Activated naive CD4-positive, alpha-beta T cell treated with anti-CD3 and anti-CD28 coated beads, Interleukin-2, amount 50 U/mL, for 16 hours (primary cell): Measurements from ENCODE around the gene ENPEP.
A peak's percentile ranks its signal among the peaks of the same experiment; 100 is the strongest.
"Not testable (repeated sequence)": the region's sequence is repeated elsewhere in the genome, so short reads cannot be mapped to it uniquely, and the experiment has no call there.

Source experiments
- DNase-seq: peaks from one replicate; pipeline ENCODE4 v3.0.0-alpha.2; 2020

The ENPEP gene

DNA sequence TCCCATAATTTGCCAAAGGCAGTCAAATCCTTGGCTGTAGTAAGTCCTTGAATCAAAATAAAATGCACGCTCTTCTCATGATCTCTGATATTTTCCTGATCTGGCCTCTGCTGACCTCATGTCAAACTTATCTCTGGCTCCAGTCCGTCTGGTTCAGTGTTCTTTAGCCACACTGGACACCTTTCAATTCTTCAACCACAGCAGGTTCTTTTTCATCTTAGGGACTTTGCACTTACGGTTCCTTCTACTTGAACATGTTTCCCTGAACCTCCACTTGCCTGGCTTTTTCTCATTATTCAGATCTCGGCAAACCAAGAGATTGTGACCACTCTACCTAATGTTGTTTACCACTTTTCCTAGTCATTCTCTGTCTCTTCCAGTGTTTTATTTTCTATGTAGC lies 10.3 kb downstream of the ENPEP start:
- no peak for DNase-seq

DNA sequence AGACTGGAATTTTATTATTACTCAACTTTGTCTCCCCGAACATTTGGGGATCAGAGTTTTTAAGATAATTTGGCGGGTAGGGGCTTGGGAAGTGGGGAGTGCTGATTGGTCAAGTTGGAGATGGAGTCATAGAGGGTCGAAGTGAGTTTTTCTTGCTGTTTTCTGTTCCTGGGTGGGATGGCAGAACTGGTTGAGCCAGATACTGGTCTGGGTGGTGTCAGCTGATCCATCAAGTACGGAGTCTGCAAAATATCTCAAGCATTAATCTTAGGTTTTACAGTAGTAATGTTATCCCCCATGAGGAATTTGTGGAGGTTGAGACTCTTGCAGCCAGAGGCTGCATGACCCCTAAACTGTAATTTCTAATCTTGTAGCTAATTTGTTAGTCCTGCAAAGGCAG lies 10.9 kb downstream of the ENPEP start:
- DNase-seq, result not testable (repeated sequence)

DNA sequence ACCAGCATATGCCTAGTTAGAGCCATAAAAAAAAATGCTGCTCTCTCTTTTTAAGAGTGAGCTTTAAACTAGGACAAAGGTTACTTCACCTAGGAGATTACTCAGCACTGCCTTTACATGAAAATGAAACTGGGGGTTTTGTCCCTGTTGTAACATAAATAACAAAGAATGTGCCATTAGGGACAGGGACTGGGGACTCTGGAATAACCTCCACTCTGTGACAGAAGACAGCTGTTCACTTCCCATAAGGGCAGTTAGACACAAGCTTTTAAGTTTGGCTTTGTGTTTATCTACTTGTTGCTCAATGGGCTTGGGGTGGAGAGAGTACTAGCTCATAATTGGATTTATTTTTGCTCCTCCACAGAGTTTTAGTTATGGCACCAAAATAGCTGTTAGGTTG lies 11.9 kb downstream of the ENPEP start:
- no peak for DNase-seq

DNA sequence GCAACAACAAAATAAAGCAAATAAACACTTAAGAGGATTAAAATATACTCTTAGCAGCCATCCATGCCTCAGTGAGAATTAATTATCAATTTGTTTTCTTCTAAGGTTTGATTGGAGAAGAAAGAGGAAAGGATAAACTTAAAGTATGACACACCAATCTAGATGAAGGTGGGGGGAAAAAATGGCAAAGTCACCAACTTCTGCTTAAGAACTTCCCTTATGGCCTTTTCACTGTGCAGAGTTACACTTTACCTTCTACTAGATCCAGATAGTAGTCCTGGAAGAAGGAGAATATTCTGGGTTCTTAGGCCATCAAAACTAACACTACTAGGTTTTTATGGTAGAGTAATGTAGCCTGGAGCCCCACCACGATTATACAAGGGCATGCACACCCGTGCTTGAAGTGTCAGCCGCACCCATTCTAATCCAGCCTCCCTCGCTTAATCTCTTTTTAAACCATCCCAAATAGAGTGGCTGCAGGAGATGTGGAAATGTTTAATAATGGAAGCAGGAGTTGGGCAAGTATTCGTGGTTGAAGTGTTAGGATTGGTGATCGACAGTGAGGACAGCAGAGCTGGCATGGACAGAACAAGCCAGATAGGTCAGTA lies 14.1 kb downstream of the ENPEP start:
- DNase-seq, result no peak

DNA sequence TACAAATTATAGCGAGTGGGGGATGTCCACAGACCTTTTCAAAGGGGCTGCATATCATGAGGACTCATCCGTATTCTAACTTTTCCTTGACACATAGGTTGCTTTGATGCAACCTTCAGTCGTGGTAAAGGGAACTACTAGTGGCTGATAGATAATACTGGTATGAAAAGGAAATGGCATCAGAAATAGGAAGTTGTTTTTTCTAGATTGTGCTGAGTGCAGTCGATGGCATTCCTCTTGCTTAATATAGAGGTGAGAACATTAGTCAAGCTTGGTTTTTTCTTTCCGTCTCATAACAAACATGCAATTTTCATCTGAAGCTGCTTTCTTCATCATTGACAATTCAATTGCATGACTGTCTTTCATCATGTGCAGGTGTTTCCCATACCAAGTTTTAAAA lies 16.6 kb downstream of the ENPEP start:
- no peak for DNase-seq

DNA sequence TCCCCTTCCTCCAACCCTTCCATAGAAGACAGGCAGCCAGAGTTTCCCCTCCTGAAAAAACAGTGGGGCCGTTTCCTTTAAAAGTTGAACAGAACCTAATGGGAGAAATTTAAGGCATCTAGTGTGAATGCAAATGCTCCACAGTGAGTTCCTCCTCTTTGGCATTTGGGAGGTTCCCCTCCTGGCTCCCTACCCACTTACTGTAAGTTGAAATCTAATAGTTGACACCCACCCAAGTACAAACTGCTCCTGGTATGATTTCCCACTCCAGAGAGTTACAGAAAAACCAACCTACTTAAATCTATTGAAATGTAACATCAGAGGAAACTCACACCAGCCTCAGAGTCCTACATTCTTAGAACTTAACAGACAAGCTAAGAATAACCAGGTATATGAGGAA lies 17.6 kb downstream of the ENPEP start:
- no peak for DNase-seq

DNA sequence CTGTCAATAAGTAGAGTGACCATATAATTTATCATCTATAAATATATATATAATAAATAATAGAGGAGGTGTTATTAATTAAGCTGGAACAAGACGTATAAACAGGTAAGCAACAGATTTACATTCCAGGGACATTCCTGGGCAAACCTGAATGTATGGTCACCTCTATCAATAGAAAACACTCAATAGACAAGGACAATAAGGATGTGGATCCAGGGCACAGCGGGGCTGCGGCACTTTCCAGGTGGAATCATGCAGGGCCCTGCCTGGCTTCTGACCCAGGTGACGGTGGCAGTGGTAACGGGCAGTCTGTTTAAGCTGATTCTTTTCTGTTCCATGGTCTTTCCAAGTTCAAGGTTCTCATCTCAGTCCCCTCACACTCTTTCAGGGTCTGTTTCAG lies 22.5 kb downstream of the ENPEP start:
- DNase-seq, result no peak

DNA sequence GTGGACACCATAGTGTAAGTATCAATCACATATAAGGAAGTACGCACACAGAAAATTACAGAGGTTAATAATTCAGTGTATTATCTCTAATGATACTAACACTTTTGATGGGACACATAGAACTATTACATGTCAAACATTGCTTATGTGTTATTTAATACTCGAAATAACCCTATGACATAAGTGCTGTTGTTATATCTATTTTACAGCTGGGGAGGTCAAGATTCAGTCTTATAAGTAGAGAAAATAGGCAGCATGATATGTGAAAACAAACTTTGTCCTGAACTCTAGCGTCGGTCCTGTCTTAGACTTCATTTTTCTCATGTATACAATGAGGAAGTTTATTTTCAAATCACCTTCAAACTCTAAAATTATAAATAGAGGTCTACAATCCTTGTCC lies 23.2 kb downstream of the ENPEP start:
- no peak for DNase-seq

DNA sequence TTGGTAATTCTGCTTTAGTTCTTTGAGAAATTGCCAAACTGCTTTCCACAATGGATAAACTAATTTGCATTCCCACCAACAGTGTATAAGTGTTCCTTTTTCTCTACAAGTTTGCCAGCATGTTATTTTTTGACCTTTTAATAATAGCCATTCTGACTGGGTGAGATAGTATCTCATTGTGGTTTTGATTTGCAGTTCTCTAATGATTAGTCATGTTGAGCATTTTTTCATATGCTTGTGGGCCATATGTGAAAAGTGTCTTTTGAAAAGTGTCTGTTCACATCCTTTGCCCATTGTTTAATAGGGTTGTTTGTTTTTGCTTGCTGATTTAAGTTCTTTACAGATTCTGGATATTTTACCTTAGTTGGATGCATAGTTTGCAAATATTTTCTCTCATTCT lies 25.9 kb downstream of the ENPEP start:
- DNase-seq, result no peak

DNA sequence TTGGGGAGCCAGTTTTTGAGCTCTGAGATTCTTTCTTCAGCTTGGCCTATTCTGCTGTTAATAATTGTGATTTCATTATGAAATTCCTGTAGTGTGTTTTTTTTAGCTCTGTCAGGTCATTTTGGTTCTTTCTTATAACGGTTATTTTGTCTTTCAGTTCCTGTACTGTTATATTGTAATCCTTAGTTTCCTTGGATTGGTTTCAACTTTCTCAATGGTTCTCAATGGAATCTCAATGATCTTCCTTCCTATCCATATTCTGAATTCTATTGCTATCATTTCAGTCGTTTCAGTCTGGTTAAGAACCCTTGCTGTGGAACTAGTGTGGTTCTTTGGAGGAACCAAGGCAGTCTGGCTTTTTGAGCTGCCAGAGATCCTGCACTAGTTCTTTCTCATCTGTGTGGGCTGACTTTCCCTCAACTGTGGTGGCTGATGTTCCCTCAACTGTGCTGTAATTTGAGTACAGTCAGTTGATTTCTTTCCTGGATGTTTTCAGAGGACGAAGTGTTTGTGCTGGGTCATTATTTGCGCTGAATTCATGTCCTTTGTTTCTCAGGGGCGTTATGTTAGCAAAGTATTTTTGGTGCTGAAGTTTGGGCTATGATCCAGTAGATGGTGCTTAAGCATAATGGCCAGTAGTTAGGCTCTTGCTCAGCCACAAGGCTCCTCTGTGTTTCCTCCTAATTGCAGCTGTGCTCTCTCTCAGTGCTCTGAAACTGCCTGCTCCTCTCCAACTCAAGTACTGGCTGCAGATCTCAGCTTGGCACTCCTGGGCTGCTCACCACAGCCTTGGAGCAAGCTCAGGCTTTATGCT lies 27.5 kb downstream of the ENPEP start:
- no peak for DNase-seq

DNA sequence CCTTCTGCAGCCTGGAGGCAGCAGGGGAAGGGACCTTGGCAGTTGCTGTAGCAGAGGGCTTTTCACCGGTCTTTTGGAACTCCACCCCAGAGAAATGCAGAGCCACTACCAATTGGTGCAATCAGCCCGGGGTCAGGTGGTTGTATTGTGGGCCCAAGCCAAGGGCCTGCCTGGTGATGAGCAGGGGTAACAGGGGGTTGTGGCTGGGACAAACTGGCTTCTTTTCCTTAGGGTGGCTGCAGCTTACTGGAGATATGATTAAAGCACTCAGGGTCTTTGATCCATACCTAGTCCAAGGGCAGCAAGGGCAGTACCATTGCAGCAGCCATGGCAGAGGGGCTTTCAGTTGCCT lies 28.1 kb downstream of the ENPEP start:
- DNase-seq, result no peak

DNA sequence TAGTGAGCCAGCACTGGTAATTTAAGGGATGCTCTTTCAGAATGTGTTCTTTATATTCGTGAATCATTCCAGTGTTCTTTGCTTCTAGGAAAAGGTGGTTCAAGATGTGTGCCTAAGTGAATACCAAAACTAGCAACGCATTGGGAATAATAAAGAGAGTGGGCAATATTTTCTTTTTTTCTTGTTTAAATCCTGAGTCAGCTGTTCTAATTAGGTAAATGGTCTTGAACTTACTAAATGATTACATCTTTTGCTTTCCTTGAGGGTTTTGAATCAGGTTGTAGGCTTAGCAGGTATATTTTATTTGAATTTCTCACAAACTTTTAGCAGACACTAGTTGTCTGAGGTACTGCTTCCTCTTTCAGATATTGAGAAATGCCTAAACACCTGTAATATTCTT lies 29.5 kb downstream of the ENPEP start:
- no peak for DNase-seq

DNA sequence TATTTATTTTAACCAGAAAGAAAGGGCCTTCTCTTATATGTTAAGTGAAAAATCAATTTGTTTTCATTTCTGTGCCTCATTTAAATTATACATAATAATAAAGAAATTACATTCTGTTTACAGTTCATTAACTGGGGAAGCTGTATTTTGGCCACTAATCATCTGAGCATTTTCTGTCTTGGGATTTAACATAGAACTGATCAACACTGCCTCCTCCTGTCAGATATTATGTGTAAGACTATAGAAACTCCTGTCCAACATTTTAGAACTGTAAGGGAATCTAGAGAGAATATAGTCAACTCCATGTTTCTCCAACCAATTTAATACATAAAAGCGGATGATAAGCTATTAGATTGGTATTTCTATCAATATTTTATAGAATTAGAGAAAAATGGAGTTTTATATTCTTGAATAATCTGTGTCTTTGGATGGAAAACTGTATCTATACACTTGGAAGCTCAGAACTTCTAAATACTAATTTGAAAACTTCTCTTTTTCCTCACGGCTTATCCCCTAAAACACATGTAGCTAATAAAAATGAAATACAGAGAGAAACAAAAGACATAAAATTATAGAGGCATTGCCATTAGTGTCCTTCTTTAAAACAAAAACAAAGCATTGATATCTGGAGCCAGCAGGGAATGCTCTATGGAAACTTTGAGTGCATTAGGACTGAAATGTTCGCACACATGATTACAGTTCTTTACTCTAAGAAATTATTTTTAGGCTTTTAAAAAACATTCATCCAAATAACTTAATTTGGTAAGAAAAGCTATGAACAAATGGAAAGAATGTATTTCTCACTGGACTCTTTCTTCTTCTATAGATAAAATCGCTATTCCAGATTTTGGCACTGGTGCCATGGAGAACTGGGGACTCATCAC lies 33.1 kb downstream of the ENPEP start:
- no peak for DNase-seq

DNA sequence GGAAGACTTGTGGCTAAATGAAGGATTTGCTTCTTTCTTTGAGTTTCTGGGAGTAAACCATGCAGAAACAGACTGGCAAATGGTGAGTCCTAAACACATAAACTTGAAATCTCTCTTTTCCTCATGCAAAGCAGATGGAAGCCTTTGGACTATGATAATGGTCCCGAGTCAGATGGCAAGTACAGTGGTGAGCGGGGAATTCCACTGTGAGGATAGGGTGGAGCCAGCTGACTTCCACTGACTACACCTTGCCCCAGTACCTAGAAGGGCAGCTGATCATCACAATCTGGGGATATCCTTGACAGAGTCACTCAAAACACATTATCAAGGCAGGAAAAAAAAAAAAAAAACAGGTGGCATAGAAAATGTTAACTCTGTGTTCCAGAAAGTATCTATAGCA lies 34.3 kb downstream of the ENPEP start:
- no peak for DNase-seq

DNA sequence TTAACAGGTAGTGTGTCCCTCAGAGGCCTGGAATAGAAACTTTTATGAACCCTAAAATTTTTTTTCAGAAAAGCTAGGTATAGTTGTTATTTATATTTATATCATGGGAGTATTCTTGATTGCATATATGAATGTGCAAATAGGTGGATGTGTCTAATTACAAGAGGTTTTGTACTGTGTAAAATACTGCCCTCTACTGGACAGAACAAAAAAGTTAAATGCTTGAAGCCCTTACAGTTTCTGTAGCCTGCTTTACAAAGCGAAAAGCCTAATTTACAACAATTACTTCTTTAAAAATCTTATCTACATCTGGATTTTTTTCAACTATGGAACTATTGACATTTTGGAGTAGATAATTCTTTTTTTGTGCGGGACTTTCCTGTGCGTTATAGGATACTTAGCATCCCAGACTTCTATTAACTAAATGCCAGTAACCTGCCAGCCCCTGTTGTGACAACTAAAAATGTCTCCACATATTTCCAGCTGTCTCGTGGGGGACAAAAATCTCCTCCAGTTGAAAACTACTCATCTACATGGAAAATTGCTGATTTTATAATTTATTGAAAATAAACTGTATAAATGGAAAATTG lies 35.1 kb downstream of the ENPEP start:
- no peak for DNase-seq

DNA sequence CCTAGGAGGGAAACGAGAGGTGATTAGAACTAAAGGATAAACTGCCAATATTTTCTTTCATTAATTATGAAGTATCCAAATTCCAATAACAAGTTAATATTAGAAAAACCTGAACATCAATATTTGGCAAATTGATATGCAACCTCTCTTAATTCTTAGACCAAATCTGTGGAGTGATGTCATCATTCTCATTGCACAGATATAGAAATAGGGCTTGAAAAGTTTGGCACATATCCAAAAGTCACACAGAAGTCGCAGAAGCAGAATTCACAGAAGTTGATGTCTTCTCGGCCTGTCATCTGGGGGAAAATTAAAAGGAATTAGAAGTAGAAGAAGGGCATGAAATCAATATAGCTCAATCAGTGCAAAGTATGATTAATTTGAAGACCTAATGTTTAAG lies 36.9 kb downstream of the ENPEP start:
- DNase-seq, result no peak

DNA sequence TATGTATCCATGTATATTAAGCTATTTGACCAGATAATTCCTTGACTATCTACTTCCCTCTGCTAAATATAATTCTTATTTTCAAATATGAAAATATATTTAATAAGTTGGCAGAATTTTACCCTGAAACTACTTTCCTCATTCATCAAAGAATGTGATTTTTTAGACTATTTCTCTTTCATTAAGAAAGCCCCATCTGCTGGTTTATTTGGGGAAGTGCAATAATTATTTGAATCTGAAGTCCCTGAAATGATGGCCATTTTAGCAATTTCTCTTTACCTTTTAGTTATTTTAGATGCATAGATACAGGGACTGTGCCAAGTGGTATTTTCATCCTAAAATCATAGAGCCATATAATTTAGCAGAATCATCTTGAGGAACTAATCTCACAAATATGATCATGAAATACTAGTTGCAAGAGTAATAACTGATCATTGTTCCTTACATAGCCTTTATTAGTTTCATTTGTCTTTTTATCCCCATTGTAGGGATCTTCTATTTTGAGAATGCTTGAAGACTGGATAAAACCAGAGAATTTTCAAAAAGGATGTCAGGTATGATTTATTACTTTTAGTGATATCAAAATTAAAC lies 39.0 kb downstream of the ENPEP start:
- DNase-seq, result no peak

DNA sequence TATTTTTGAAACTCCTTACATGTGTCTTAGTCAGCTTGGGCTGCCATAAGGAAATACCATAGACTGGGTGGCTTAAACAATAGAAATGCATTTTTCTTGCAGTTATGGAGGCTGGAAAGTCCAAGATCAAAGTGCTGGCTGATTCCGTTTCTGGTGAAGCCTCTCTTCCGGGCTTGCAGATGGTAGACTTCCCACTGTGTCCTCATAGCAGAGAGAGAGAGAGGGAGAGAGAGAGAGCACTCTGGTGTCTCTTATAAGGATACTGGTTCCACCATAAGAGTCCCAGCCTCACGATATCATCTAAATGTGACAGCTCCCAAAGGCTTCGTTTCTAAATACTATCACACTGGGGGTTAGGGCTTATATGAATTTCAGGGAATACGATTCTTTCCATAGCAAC lies 39.7 kb downstream of the ENPEP start:
- DNase-seq, result no peak

DNA sequence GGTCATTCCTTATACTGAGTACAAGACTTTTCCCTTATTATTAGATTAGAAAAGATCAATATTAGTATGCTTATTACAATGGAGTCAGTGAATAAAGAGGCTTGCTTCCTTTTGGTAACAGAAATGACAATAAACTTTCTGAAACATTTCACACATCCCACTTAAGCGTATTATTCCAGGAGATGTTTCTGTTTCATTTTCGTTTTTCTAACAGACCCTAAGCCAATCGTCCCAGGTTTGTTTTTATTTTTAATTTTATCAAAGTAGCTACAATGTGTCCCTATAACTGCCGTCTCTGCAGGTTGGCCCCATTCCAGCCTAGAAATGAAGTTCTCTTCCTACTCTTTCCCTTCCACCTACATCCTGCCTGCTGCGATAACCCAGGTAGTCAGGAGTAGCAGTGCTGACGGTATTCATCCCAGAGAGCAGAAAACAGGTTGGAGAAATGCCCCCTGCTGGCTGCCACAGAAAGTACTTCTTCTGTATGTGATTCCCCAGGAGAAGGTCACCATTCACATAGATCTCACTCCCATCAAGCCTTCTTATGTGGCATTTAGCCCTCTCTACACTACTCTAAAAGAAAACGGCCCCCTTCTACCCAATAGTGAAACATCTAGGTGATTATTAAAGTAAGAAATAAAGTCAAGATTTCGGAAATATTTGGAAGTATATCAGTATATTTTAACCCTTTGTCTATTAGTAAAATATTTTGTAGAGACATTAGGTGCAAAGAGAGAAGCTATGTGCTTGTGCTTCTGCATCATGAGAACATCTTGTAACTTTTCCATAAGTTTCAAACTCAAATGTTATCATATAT lies 40.4 kb downstream of the ENPEP start:
- DNase-seq, result peak; percentile 68

DNA sequence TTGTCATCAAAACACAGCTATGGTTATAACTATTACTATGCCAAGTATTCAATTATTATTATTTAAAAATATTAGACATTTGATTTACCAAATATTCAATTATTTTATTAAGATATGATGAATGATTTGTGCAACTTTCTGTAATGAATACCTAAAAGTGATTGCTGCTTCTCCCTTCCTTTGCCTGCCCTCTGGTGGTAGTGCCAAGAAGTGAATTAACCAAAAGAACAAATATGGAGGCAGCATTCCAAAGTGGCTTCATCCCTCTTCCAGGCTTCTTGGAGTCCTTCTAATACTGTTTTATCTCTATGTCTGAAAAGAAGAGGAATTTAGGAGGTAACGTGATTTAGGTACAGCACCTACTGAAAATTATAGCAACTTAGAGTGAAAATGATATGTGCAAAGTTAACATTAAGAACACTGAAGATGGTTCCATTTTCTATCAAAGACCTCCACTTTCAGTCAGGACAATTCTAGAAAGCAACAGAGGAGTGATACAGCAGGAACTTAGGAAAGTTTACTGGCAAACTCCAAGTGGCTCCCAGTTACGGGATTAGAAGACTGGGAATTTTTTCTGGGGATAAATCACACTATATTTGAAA lies 43.0 kb downstream of the ENPEP start:
- no peak for DNase-seq

DNA sequence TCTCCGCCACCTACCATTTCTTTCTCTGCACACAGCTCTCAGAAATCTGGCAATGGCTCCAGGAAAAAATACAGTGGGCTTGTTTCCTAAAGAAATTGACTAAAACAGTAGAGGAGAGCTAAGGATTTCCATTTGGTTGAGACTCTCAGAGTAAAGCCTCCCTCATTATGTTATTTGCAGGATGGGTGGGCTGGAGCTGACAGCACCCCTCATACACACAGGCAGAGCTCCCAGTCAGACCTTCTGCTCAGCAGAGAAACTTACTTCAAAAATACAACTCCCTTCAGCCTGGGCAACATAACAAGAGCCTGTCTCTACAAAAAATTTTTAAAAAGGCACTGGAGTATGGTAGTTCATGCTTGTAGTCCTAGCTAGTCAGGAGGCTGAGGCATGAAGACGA lies 44.9 kb downstream of the ENPEP start:
- no peak for DNase-seq

DNA sequence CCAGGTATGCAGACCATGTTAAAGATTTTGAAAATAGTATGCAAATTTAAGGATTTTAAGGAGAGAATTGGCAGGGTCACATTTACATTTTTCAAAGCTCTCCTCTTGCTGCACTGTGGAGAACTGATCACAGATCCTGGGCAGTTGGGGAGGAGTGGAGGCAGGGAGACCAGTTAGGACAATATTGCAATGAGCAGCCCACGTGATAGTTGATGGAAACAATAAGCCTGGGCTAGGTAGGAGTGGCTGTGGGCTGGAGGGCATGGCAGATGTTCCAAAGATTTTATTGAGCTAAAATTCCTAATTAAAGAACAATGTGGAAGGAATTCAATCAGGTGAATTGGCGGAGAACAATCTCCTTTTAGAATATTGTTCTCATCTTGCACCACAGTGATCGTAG lies 50.6 kb downstream of the ENPEP start:
- no peak for DNase-seq
